WTC11 (cell line): ENCODE data around the gene ZCCHC9. TPM values are rescaled to one million over a fixed set of nuclear protein-coding genes. Genes with fewer than 3 reads are reported as not detected.

Experiments
- ATAC-seq: fragments of 200-7000 bp; cut with Tn5 transposase; 2 replicates; pipeline ENCODE4 v1.10.0; 2021; ENCODE audit warnings: mild to moderate bottlenecking, moderate library complexity
- CTCF ChIA-PET: fragments of 300-600 bp; sonication (Branson Sonifier 250); formaldehyde crosslinking; loops from one replicate; lab custom pipeline; 2021; ENCODE audit warnings: antibody characterized with exemption; lab: Charles Lee
- POLR2A ChIA-PET: fragments of 350-600 bp; sonication (Branson Sonifier 250); formaldehyde crosslinking; loops from one replicate; lab custom pipeline; 2021; ENCODE audit warnings: antibody characterized with exemption; lab: Charles Lee
- DNase-seq: peaks from one replicate; pipeline ENCODE4 v3.0.0; 2021; ENCODE audit warnings: low spot score
- H3K27ac Mint-ChIP-seq: 2 replicates; pipeline ENCODE4 v1.8.0; 2021; ENCODE audit warnings: mixed read lengths
- H3K27me3 Mint-ChIP-seq: 2 replicates; pipeline ENCODE4 v1.8.0; 2021; ENCODE audit warnings: low read depth, mild to moderate bottlenecking, moderate library complexity, mixed read lengths
- H3K36me3 Mint-ChIP-seq: 2 replicates; pipeline ENCODE4 v1.8.0; 2021; ENCODE audit warnings: mixed read lengths
- H3K4me1 Mint-ChIP-seq: 2 replicates; pipeline ENCODE4 v1.8.0; 2022; ENCODE audit warnings: mixed read lengths
- H3K4me3 Mint-ChIP-seq: 2 replicates; pipeline ENCODE4 v1.8.0; 2021; ENCODE audit warnings: mild to moderate bottlenecking, moderate library complexity, mixed read lengths
- H3K9me3 Mint-ChIP-seq: 2 replicates; pipeline ENCODE4 v1.8.0; 2021; ENCODE audit warnings: mixed read lengths
- AFF4 ChIP-seq: sonication (generic); formaldehyde crosslinking; IDR thresholded peaks from 2 replicates; pipeline ENCODE4 v1.8.1; 2023; ENCODE audit warnings: mild to moderate bottlenecking, missing genetic modification reagents, borderline replicate concordance
- CBFB ChIP-seq: sonication (generic); formaldehyde crosslinking; IDR thresholded peaks from 2 replicates; pipeline ENCODE4 v1.8.1; 2022; ENCODE audit warnings: mild to moderate bottlenecking, low read depth, missing genetic modification reagents
- E2F4 ChIP-seq: sonication (generic); formaldehyde crosslinking; IDR thresholded peaks from 2 replicates; pipeline ENCODE4 v1.8.1; 2022; ENCODE audit warnings: low read depth, mild to moderate bottlenecking, moderate library complexity, missing genetic modification reagents, borderline replicate concordance
- EMX1 ChIP-seq: fragments of 250-450 bp; sonication (Bioruptor Pico); IDR thresholded peaks from 2 replicates; pipeline ENCODE4 v1.8.0; 2021; ENCODE audit warnings: mild to moderate bottlenecking
- FOXK1 ChIP-seq: sonication (generic); formaldehyde crosslinking; IDR thresholded peaks from 2 replicates; pipeline ENCODE4 v1.8.0; 2022; ENCODE audit warnings: mild to moderate bottlenecking, moderate library complexity, missing genetic modification reagents
- GABPB1 ChIP-seq: sonication (generic); formaldehyde crosslinking; IDR thresholded peaks from 2 replicates; pipeline ENCODE4 v1.8.1; 2023; ENCODE audit warnings: mild to moderate bottlenecking, missing genetic modification reagents
- GTF2I ChIP-seq: fragments of 250-450 bp; sonication (Bioruptor Pico); conservative IDR thresholded peaks from 2 replicates; pipeline ENCODE4 v1.4.0; 2021; ENCODE audit warnings: mild to moderate bottlenecking
- IRF1 ChIP-seq: sonication (generic); formaldehyde crosslinking; IDR thresholded peaks from 2 replicates; pipeline ENCODE4 v1.8.0; 2023; ENCODE audit warnings: missing genetic modification reagents
- MXD4 ChIP-seq: fragments of 250-450 bp; sonication (Bioruptor Pico); IDR thresholded peaks from 2 replicates; pipeline ENCODE4 v1.8.0; 2021; ENCODE audit warnings: mild to moderate bottlenecking, moderate library complexity, borderline replicate concordance
- MYBL2 ChIP-seq: sonication (generic); formaldehyde crosslinking; IDR thresholded peaks from 2 replicates; pipeline ENCODE4 v1.8.1; 2023; ENCODE audit warnings: mild to moderate bottlenecking, moderate library complexity, missing genetic modification reagents
- NFATC4 ChIP-seq: fragments of 250-450 bp; sonication (Bioruptor Pico); IDR thresholded peaks from 2 replicates; pipeline ENCODE4 v1.9.0; 2021; ENCODE audit warnings: mild to moderate bottlenecking
- NFE2L1 ChIP-seq: sonication (generic); formaldehyde crosslinking; IDR thresholded peaks from 2 replicates; pipeline ENCODE4 v1.8.1; 2023; ENCODE audit warnings: missing genetic modification reagents
- NR1H2 ChIP-seq: sonication (generic); formaldehyde crosslinking; IDR thresholded peaks from 2 replicates; pipeline ENCODE4 v1.9.0; 2021; ENCODE audit warnings: mild to moderate bottlenecking, moderate library complexity, missing genetic modification reagents
- PRRX2 ChIP-seq: fragments of 250-450 bp; sonication (Bioruptor Pico); IDR thresholded peaks from 2 replicates; pipeline ENCODE4 v1.8.0; 2021; ENCODE audit warnings: mild to moderate bottlenecking
- SMAD3 ChIP-seq: sonication (generic); formaldehyde crosslinking; IDR thresholded peaks from 2 replicates; pipeline ENCODE4 v1.8.0; 2022; ENCODE audit warnings: missing genetic modification reagents, mild to moderate bottlenecking, borderline replicate concordance
- SMAD4 ChIP-seq: sonication (generic); formaldehyde crosslinking; IDR thresholded peaks from 2 replicates; pipeline ENCODE4 v1.8.0; 2022; ENCODE audit warnings: mild to moderate bottlenecking, missing genetic modification reagents
- TEAD4 ChIP-seq: sonication (generic); formaldehyde crosslinking; IDR thresholded peaks from 2 replicates; pipeline ENCODE4 v1.8.0; 2022; ENCODE audit warnings: mild to moderate bottlenecking, missing genetic modification reagents
- TP53 ChIP-seq: sonication (generic); formaldehyde crosslinking; IDR thresholded peaks from 2 replicates; pipeline ENCODE4 v1.8.1; 2023; ENCODE audit warnings: mild to moderate bottlenecking, missing genetic modification reagents
- USF2 ChIP-seq: sonication (generic); formaldehyde crosslinking; IDR thresholded peaks from 2 replicates; pipeline ENCODE4 v1.8.1; 2023; ENCODE audit warnings: mild to moderate bottlenecking, missing genetic modification reagents, moderate library complexity
- ZMAT4 ChIP-seq: fragments of 250-450 bp; sonication (Bioruptor Pico); IDR thresholded peaks from 2 replicates; pipeline ENCODE4 v1.9.0; 2021; ENCODE audit warnings: mild to moderate bottlenecking
- ZNF423 ChIP-seq: fragments of 250-450 bp; sonication (Bioruptor Pico); IDR thresholded peaks from 2 replicates; pipeline ENCODE4 v2.1.2; 2022; ENCODE audit warnings: mild to moderate bottlenecking, moderate library complexity
- ZNF512 ChIP-seq: sonication (generic); formaldehyde crosslinking; IDR thresholded peaks from 2 replicates; pipeline ENCODE4 v1.8.1; 2022; ENCODE audit warnings: missing genetic modification reagents, borderline replicate concordance
- ZNF532 ChIP-seq: fragments of 250-450 bp; sonication (Bioruptor Pico); IDR thresholded peaks from 2 replicates; pipeline ENCODE4 v1.9.0; 2021; ENCODE audit warnings: mild to moderate bottlenecking, borderline replicate concordance
- total RNA-seq: library from RNA; stranded (reverse); gene quantifications from 3 replicates; pipeline ENCODE4 v1.2.3, GENCODE V29; 2021

ZCCHC9 gene
- total RNA-seq, 1 experiment from 2014 or later = 30.8 TPM

GRCh38 chr5:81314581-81314980 is 13.2 kb downstream of the ZCCHC9 start:
- ATAC-seq (no peak; the same call in 1 of the 2 replicates), DNase-seq (no peak)
- CTCF ChIA-PET = interaction anchor here (1.5 to 1.9 kb wide), 2 partner anchors 13 to 15 kb away, joined by 9 to 10 read pairs; partner anchors contain the start of gene ZCCHC9
- peaks cover 10% of the 10 kb centered on the region; the same call in 1 of the 2 replicates for H3K36me3 Mint-ChIP-seq
- H3K27ac Mint-ChIP-seq = peak overlapping the region; percentile 67
- H3K4me3 Mint-ChIP-seq = no peak overlapping the region
- POLR2A ChIA-PET = interaction anchor here (0.9 kb wide), 1 partner anchor 13 kb away, joined by 3 read pairs; the partner anchor contains the start of gene ZCCHC9
- H3K9me3 Mint-ChIP-seq = no peaks in the 10 kb centered on the region
- no peaks in the 10 kb centered on the region for H3K27me3 Mint-ChIP-seq
- TF ChIP-seq MXD4 (CRISPR knock-in tag) (no peak), ZNF532 (CRISPR knock-in tag) (no peak), PRRX2 (no peak), IRF1 (CRISPR knock-in tag) (no peak), SMAD3 (CRISPR knock-in tag) (no peak), CBFB (CRISPR knock-in tag) (no peak), GABPB1 (CRISPR knock-in tag) (no peak), NR1H2 (CRISPR knock-in tag) (no peak), SMAD4 (CRISPR knock-in tag) (no peak)
- peaks cover 12% of the 10 kb centered on the region for H3K4me1 Mint-ChIP-seq

GRCh38 chr5:81315336-81315735 is 13.9 kb downstream of the ZCCHC9 start:
- peaks cover 10% of the 10 kb centered on the region; the same call in 1 of the 2 replicates for H3K36me3 Mint-ChIP-seq
- H3K27ac Mint-ChIP-seq = peak overlapping the region; percentile 26; the same call in 1 of the 2 replicates
- ATAC-seq (peak; percentile 66), DNase-seq (no peak)
- H3K27me3 Mint-ChIP-seq = no peaks in the 10 kb centered on the region
- no peaks in the 10 kb centered on the region for H3K9me3 Mint-ChIP-seq
- ChIA-PET CTCF (interaction anchor here (1.5 to 1.9 kb wide), 2 partner anchors 14 to 16 kb away, joined by 9 to 10 read pairs; partner anchors contain the start of gene ZCCHC9), POLR2A (interaction anchor here (0.6 kb wide), 2 partner anchors 14 to 29 kb away, joined by 3 to 8 read pairs; partner anchors contain the start of gene ZCCHC9)
- no peak overlapping the region for H3K4me3 Mint-ChIP-seq
- H3K4me1 Mint-ChIP-seq = peaks cover 12% of the 10 kb centered on the region
- TF ChIP-seq PRRX2 = no peak
- TF ChIP-seq ZNF512 (CRISPR knock-in tag) = no peak
- TF ChIP-seq NFATC4 = no peak
- no peak for TF ChIP-seq ZMAT4 (CRISPR knock-in tag)
- no peak for TF ChIP-seq GTF2I (CRISPR knock-in tag)
- TF ChIP-seq TP53 (CRISPR knock-in tag) = no peak
- TF ChIP-seq EMX1 (CRISPR knock-in tag) = no peak
- no peak for TF ChIP-seq NFE2L1 (CRISPR knock-in tag)
- no peak for TF ChIP-seq TEAD4 (CRISPR knock-in tag)
- TF ChIP-seq USF2 (CRISPR knock-in tag) = no peak
- TF ChIP-seq MYBL2 (CRISPR knock-in tag) = no peak
- no peak for TF ChIP-seq AFF4
- no peak for TF ChIP-seq FOXK1 (CRISPR knock-in tag)
- TF ChIP-seq E2F4 (CRISPR knock-in tag) = no peak
- TF ChIP-seq ZNF423 (CRISPR knock-in tag) = no peak
